Stimulated activated CD4-positive, alpha-beta T cell treated with anti-CD3 and anti-CD28 coated beads, Interleukin-15, amount 100 ng/mL, for 1 hour (primary cell): ENCODE results near the gene KSR1.
A peak's percentile ranks its signal among the peaks of the same experiment; 100 is the strongest.

Source experiments
- DNase-seq, 2 donors: peaks; one replicate each; pipeline ENCODE4 v3.0.0-alpha.2; 2020; ENCODE audit warnings: low read depth in 1 of 2, low spot score in 1 of 2

KSR1 gene

GRCh38 chr17:27532269-27533263 is 76.3 kb downstream of the KSR1 start:
- no peak for DNase-seq

GRCh38 chr17:27533874-27534815 is 77.9 kb downstream of the KSR1 start:
- no peak for DNase-seq

GRCh38 chr17:27535178-27535928 is 79.1 kb downstream of the KSR1 start:
- DNase-seq, result no peak

GRCh38 chr17:27535975-27536374 is 79.7 kb downstream of the KSR1 start:
- DNase-seq, result no peak

GRCh38 chr17:27536781-27537180 is 80.5 kb downstream of the KSR1 start:
- DNase-seq, result no peak

- DNase-seq, result no peak
Observed at GRCh38 chr17:27538156-27538955, 82.1 kb downstream of the KSR1 start.

- no peak for DNase-seq
Observed at GRCh38 chr17:27539152-27539551, 82.9 kb downstream of the KSR1 start.

- DNase-seq, result no peak
Observed at GRCh38 chr17:27539794-27540317, 83.6 kb downstream of the KSR1 start.

GRCh38 chr17:27540318-27541101 is 84.3 kb downstream of the KSR1 start:
- DNase-seq, result no peak

- no peak for DNase-seq
Observed at GRCh38 chr17:27541301-27542023, 85.2 kb downstream of the KSR1 start.

- no peak for DNase-seq
Observed at GRCh38 chr17:27542841-27543463, 86.7 kb downstream of the KSR1 start.

- no peak for DNase-seq
Observed at GRCh38 chr17:27543464-27543856, 87.2 kb downstream of the KSR1 start.

GRCh38 chr17:27543958-27544349 is 87.7 kb downstream of the KSR1 start:
- no peak for DNase-seq

GRCh38 chr17:27544350-27545131 is 88.3 kb downstream of the KSR1 start:
- DNase-seq, result peak in 1 of 2 donors; percentile 11

GRCh38 chr17:27545562-27546229 is 89.4 kb downstream of the KSR1 start:
- DNase-seq, result no peak

GRCh38 chr17:27546624-27547300 is 90.5 kb downstream of the KSR1 start:
- DNase-seq, result no peak
